ENCODE results near the gene CTNNBL1. TPM values are rescaled to one million over a fixed set of nuclear protein-coding genes. Genes with fewer than 3 reads are reported as not detected.

The CTNNBL1 gene
- total and polyA plus RNA-seq, 2 experiments from 2014 or later: 27.6 to 55.0 TPM

DNA sequence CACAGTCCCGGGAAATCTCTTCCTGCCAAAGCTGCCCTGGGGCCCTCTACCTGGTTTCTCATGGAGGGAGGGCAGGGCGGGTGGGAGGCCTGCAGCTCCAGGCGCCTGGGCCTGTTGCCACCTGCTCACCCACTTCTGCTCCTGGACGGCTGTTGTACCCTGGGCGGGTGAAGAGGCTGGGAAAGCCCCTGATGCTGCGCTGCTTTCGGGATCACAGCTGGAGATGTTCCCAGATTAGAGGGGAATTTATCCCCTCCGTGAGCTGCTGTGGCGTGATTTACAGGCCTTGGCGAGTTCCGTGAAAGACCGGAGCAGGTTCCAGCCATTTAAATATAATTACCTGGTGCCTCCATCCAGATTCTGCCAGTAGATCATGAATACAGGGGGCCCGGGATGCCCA, 196.8 kb downstream of the CTNNBL1 start:
- WGBS (ENCODE audit: low lambda C conversion rate, missing lambda C conversion rate): 83% methylated on average over 13 of the region's 13 CpGs
- H3K27me3 ChIP-seq: no peaks in the 10 kb centered on the region
- no peak overlapping the region for H2AFZ ChIP-seq
- H3K9me2 ChIP-seq (replicated peaks; ENCODE audit: insufficient read depth): no peaks in the 10 kb centered on the region
- no peaks in the 10 kb centered on the region for H3K9me3 ChIP-seq (ENCODE audit: low read depth)
- H3K4me3 ChIP-seq: no peak overlapping the region
- no peaks in the 10 kb centered on the region for H3K4me1 ChIP-seq (ENCODE audit: insufficient read depth)
- no peaks in the 10 kb centered on the region for H3K79me2 ChIP-seq
- TF ChIP-seq CTCF (IDR thresholded peaks at IDR 0.05; ENCODE audit: poor library complexity) (no peak), EZH2 (IDR thresholded peaks at IDR 0.05; ENCODE audit: borderline replicate concordance) (no peak), EZH2phosphoT487 (IDR thresholded peaks at IDR 0.05; ENCODE audit: low read depth, severe bottlenecking, unreplicated experiment) (no peak)
- no peak for DNase-seq (ENCODE audit: low spot score)
- H4K20me1 ChIP-seq (ENCODE audit: insufficient read depth, poor library complexity, severe bottlenecking): no peaks in the 10 kb centered on the region
- H3K36me3 ChIP-seq (replicated peaks; ENCODE audit: insufficient read depth, low read depth): no peaks in the 10 kb centered on the region
- no peak overlapping the region for H3K27ac ChIP-seq
- no peak overlapping the region for H3K4me2 ChIP-seq

DNA sequence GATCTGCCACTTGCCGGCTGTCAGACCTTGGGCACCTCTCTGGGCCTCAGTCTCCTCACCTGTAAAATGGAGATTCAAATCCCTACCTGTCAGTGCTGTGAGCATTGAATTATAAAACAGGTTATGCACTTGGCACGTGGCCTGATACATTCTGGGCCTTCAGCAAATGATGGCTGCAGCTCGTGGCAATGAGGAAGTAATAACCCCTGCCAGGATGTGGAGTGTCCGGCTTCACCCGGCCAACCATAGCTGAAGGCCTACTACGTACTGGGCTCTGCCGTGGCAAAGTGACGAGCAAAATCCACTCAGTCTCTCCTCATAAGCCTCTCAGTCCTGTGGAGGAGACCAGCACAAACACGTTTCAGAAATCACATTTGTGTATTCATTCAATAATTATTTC, 198.2 kb downstream of the CTNNBL1 start:
- Histone ChIP-seq H3K4me2 (no peak overlapping the region), H4K20me1 (ENCODE audit: insufficient read depth, poor library complexity, severe bottlenecking) (no peaks in the 10 kb centered on the region), H3K9me2 (replicated peaks; ENCODE audit: insufficient read depth) (no peaks in the 10 kb centered on the region), H3K9me3 (ENCODE audit: low read depth) (no peaks in the 10 kb centered on the region), H3K27ac (no peak overlapping the region), H3K4me1 (ENCODE audit: insufficient read depth) (no peaks in the 10 kb centered on the region), H2AFZ (no peak overlapping the region), H3K79me2 (no peaks in the 10 kb centered on the region), H3K27me3 (no peaks in the 10 kb centered on the region), H3K36me3 (replicated peaks; ENCODE audit: insufficient read depth, low read depth) (no peaks in the 10 kb centered on the region), H3K4me3 (no peak overlapping the region)
- no peak for DNase-seq (ENCODE audit: low spot score)
- TF ChIP-seq EZH2 (IDR thresholded peaks at IDR 0.05; ENCODE audit: borderline replicate concordance): no peak
- TF ChIP-seq CTCF (IDR thresholded peaks at IDR 0.05; ENCODE audit: poor library complexity): no peak
- TF ChIP-seq EZH2phosphoT487 (IDR thresholded peaks at IDR 0.05; ENCODE audit: low read depth, severe bottlenecking, unreplicated experiment): no peak
- 87% methylated on average over 9 of the region's 9 CpGs for whole genome bisulfite sequencing (ENCODE audit: low lambda C conversion rate, missing lambda C conversion rate)

DNA sequence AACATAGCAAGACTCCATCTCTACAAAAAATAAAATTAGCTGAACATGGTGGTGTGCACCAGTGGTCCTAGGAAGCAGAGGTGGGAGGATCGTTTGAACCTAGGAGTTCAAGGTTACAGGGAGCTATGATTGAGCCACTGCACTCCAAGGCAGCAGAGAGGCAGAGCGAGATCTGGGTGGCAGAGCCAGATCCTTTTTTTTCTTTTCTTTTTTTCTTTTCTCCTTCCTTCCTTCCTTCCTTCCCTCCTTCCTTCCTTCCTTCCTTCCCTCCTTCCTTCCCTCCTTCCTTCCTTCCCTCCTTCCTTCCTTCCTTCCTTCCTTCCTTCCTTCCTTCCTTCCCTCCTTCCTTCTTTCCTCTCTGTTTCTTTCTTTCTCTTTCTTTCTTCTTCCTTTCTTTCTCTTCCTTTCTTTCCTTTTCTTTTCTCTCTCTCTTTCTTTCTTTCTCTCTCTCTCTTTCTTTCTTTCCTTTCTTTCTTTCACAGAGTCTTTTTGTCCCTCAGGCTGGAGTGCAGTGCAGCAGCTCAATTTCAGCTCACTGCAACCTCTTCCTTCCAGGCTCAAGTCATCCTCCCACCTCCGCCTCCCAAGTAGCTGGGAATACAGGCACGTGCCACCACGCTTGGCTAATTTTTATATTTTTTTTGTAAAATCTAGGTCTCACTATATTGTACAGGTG, 199.9 kb downstream of the CTNNBL1 start:
- no peak overlapping the region for H3K27ac ChIP-seq
- H3K4me3 ChIP-seq: no peak overlapping the region
- H3K9me2 ChIP-seq (replicated peaks; ENCODE audit: insufficient read depth): no peaks in the 10 kb centered on the region
- 90% methylated on average over 5 of the region's 5 CpGs for WGBS (ENCODE audit: low lambda C conversion rate, missing lambda C conversion rate)
- H3K4me2 ChIP-seq: no peak overlapping the region
- no peaks in the 10 kb centered on the region for H3K36me3 ChIP-seq (replicated peaks; ENCODE audit: insufficient read depth, low read depth)
- TF ChIP-seq EZH2 (IDR thresholded peaks at IDR 0.05; ENCODE audit: borderline replicate concordance) (no peak), CTCF (IDR thresholded peaks at IDR 0.05; ENCODE audit: poor library complexity) (no peak), EZH2phosphoT487 (IDR thresholded peaks at IDR 0.05; ENCODE audit: low read depth, severe bottlenecking, unreplicated experiment) (no peak)
- no peaks in the 10 kb centered on the region for H3K4me1 ChIP-seq (ENCODE audit: insufficient read depth)
- no peaks in the 10 kb centered on the region for H3K9me3 ChIP-seq (ENCODE audit: low read depth)
- H3K27me3 ChIP-seq: peaks cover 3% of the 10 kb centered on the region
- no peak for DNase-seq (ENCODE audit: low spot score)
- H2AFZ ChIP-seq: no peak overlapping the region
- no peaks in the 10 kb centered on the region for H4K20me1 ChIP-seq (ENCODE audit: insufficient read depth, poor library complexity, severe bottlenecking)
- H3K79me2 ChIP-seq: no peaks in the 10 kb centered on the region

All from hepatocyte (in vitro differentiated cells).